Superior temporal gyrus (tissue), 1 donor: Measurements from ENCODE around the gene CASQ1.

Experiments used
- DNase-seq: peaks from one replicate; pipeline ENCODE4 v3.0.0-alpha.2; 2016; ENCODE audit errors: extremely low spot score

Gene CASQ1

DNA sequence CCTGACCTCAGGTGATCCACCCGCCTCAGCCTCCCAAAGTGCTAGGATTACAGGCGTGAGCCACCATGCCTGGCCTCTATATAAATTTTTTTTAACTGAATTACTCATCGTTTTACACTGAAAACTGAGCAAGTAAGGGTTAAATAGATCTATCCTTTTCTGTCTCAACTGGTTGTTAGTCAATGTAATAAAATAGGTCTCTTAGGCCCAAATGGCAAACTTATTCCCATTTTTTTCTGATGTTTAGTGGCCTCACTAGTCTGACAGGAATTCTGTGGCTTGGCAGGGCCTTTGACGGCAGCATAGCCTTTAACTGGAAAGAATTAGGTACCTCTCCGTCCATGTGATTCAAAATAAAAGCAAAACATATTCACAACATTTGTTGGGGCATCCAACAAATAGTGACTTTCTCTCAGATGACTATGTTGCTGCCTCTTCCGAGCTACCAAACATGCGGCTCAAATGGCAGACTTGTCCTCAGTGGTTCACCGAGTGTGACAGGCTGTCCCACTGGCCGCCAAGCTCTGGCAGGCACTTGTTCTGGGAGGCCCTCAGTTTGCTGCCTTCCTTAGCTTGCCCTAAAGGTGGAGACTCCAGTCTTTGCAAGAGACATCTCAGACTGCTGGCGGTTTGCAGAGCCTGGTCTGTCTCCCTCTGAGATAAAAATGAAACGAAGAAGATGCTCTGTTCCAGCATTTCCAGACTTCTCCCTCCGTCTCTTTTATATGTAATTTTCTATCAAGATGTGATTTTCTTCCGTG is 21.6 kb upstream of the CASQ1 start:
- no peak for DNase-seq

DNA sequence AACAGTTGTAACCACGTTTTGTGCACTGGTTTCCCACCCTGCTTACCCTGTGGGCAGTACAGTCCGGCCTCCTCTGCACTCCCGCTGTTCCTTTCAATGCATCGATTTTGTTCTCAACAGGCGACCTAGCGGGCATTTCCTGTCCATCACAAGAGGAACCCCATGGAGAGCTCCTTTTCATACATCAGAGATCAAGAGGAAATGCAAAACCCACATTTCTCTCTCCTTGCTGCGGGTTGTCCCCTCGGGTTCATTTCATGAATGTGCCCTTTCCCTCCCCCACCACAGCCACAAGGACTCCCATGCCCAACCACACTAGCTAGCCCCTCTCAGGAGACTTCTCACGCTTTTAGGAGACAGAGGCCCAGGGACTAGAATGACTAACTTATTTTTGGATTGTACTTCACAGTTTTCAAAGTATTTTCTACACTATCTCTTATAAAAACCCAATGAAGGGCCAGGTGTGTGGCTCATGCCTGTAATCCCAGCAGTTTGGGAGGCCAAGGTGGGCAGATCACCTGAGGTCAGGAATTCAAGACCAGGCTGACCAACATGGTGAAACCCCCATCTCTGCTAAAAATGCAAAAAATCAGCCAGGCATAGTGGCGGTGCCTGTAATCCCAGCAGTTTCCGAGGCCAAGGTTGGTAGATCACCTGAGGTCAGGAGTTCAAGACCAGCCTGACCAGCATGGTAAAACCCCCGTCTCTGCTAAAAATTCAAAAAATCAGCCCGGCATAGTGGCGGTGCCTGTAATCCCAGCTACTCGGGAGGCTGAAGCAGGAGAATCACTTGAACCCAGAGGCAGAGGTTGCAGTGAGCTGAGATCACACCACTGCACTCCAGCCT is 20.6 kb upstream of the CASQ1 start:
- no peak for DNase-seq

DNA sequence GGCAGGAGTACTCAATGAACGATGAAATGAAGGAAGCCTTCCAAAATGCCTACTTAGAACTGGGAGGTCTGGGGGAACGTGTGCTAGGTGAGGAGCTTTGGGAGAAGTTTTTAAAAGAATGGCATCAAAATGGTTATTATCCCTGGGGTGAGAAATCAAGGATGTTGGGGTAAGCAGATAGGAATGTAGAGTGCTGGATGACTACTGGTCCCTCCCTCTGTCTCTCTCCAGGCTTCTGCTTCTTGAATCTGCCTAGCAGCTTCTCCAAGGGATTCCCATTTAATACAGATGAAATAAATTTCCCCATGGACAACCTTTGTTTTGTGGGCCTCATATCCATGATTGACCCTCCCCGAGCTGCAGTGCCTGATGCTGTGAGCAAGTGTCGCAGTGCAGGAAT is 19.0 kb upstream of the CASQ1 start:
- DNase-seq = no peak

DNA sequence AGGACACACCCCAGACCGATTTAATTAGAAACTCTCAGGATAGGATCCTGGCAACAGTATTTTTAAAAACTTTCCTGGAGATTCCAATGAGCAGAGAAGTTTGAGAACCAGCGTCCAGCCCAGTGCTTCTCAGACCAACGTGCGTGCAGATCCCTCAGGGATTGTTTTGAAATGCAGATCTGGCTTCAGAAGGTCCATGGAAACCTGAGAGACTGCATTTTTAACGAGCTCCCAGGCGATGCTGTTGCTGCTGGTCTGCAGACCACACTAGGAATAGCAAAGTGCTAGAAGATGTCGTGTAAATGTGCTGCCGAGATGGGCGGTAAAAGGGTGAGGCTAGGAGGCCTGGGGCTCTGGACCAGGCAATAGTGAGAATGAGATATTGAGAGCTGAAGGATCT is 18.4 kb upstream of the CASQ1 start:
- no peak for DNase-seq

DNA sequence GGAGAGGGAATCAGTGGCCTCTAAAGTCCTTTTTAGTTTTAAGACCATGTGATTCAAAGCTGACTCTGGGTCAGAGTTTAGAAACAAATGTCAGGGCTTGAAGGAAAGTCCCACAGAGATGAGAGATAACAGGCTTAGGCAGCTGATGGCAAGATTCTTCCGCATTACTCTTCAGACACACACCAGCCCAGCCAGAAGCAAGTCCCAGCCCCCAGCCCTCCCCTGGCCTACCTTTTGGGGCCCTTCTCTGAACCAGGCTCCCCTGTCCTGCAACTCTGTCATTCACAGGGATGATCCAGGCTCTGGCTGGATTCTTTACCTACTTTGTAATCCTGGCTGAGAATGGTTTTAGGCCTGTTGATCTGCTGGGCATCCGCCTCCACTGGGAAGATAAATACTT is 13.1 kb upstream of the CASQ1 start:
- DNase-seq = no peak

DNA sequence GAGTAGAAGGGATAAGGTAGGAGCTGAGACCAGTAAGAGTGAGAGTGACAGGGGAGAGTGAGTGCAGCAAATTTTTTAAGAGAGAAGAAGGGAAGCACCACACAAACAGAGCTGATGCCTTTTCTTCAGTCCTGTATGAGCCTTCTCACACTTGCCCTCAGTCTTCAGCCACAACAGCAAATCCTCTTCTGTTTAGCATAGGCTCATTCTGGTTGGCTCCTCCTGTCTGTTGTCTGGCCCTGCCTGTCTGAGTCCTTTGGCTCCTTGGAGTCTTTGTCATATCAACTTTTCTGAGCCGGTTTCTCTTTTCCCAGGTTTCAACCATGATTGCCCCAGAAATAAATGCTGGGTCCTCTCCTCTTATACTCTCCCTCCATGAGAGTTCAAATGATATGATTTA is 12.7 kb upstream of the CASQ1 start:
- no peak for DNase-seq

DNA sequence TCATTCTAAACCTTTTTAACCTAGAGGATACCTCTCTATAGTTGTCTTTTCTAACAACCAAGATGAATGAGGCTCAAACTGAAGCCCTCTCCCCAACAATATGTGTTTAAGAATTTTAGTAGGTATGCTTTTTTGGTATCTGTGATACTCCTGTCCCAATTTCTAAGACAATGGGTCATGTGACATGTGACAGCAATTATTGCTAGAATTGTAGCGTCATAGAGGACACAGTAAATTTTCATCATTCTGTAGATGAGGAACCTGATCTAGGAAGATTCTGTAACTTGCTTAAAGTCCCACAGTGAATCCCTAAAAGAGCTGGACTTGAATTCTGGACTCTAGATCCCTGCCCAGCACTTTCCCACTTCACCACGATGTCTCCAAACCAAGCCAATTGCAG is 11.6 kb upstream of the CASQ1 start:
- no peak for DNase-seq

DNA sequence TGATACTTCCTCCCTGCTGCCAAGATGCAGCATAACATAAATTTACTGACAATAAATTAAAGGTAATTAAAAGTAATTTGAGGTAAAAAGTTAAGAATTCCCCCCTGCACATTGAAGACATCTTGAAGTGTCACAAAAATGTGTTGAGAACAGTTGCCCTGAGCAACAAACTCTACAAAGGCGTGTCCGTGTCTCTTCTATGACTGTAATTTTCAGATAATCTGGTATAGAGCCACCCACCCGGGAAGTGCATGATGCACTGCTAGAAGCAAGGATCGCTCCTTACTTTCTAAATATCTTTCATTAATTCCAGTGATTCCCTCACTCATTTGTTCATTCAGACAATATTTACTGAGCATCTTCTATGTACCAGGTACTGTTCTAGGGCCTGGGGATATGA is 11.0 kb upstream of the CASQ1 start:
- no peak for DNase-seq

DNA sequence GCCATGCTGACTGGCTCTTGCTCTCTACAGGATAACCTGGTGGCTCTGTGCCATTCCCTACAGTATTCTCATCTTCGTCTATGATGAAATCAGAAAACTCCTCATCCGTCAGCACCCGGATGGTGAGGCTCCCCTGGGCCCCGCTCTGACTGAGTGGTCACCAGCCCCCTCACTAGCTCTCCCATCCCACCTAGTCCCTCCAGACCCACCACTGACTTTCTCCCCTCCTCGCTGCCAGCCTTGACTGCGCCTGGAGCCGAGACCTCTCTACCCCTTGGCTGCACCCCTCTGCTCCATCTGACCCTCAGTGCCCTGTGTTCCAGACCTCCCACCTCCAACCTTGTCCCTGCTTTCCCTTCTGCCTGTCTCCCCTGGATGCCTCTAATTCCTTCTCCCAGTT is 4.1 kb upstream of the CASQ1 start:
- DNase-seq = no peak

DNA sequence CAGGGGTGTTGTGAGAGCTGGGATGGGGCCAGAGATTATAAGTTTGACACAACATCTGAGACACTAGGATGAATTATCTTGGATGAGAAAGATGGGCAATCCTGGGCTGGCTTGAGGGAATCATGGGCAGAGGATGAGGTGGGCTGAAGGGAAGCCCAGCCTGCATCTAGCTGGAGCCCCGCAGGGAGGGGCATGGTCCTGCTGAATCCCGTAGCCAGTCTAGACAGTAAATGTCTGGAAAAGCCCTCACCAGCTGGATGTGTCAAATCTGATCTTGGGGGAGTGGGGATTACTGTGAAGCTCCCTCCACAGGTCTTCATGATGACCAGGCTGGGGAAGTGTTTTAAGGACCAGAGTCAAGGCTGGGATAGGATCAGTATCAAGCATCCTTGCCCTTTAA is 3.6 kb upstream of the CASQ1 start:
- no peak for DNase-seq

DNA sequence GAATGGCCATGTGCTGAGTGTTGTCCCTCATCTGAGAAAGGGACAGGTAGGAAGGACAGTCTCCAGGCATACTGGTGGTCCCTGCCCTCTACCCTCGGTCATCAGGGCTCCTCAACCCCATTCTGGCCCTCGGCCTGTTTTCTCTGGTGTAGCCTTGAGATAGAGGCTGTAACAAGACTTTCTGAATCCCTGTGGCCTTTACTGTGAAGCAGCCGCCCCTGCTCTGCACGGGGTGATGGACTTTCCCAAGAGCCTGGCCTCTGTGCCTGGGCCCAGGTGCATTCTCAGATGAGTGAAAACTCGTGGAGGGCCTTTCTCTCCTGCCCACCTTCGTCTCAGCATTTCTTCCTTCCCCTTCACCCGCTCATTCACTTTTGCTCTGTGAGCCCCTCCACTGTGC is 3.0 kb upstream of the CASQ1 start:
- no peak for DNase-seq

DNA sequence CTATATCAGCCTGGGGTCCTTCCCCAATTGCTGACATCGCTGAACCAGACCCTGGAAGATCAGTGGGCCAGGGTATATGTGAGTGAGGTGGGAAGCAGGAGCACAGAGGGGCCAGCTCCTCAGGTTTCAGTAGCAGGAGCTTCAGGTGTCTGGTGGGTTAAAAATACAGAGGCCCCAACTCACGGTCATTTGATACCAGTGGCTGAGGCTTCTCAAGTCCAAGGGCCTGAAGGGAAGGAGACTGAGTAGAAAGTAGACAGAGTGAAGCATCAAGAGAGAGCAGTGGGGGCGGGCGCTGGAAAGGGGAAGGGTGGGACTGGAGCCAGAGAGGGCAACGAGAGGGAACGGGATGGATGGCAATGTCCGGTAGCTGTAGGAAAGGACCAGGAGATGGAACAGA is 2.0 kb upstream of the CASQ1 start:
- no peak for DNase-seq

DNA sequence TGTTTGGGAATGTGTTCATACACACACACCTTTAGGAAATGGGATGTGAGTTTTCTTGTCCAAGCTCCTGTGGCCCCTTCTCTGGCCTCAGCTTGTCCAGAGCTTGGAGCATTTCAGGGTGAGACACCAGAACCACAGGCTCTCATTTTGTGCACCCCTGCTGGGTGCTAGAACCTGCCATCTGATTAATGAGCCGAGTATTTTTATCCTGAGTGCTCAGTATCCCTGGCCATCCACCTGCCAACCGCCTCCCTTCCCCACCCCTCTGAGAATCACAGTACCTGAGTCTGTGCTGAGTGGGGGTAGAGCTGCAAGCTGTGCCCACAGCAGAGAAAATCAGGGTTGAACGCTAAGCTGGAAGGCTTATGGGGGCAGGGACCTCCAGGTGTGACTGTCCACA is 1.4 kb downstream of the CASQ1 start:
- no peak for DNase-seq

DNA sequence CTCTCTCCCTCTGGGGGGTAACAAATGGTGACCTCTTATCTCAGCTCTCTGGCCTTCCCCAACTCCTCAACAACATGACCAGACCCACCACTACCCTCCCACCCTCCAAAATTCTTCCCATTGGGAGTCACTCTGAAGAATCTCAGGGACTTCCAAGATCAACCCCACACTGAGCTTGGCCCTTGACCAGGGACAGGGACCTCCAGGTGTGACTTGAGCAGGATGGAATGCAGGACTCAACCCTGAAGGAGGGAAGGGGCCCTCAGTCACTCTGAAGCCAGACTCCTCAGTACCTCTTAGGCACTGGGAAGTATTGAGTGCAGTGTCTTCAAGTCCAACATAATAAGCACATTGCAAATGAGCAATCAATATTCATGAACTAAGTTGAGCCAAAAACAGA is 1.9 kb downstream of the CASQ1 start:
- DNase-seq = no peak

DNA sequence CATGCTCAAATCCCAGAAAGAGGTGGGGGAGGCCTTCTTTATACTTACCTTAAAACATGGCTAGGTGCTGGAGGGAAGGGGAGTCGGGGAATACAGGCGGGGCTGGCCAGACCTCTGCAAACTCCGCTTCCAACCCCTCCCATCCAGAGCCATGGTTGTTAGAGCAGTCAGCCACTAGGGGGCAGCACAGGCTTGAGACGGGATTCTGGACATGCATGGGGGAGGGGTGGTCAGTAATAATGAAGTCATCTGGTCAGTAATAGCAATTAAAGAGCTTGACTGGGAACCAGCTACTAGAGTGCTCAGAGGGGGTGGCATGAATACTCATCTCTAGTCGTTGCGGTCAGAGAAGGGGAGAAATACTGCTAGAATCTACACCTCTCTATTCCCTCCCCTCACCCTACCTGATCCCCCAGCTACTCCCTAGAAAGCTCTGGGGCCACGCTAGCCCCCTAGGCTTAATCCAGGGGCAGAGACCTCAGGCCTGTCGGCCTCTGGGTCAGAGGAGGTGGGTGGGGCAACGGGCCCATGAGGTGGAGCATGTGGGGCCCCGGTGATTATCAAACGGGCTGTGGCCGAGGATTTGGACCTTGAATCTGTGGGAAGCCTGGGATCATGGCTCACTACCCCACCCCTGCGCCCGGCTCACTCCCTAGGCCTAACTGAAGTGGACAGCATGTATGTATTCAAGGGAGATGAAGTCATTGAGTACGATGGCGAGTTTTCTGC is 2.9 kb downstream of the CASQ1 start:
- DNase-seq = peak; percentile 95

DNA sequence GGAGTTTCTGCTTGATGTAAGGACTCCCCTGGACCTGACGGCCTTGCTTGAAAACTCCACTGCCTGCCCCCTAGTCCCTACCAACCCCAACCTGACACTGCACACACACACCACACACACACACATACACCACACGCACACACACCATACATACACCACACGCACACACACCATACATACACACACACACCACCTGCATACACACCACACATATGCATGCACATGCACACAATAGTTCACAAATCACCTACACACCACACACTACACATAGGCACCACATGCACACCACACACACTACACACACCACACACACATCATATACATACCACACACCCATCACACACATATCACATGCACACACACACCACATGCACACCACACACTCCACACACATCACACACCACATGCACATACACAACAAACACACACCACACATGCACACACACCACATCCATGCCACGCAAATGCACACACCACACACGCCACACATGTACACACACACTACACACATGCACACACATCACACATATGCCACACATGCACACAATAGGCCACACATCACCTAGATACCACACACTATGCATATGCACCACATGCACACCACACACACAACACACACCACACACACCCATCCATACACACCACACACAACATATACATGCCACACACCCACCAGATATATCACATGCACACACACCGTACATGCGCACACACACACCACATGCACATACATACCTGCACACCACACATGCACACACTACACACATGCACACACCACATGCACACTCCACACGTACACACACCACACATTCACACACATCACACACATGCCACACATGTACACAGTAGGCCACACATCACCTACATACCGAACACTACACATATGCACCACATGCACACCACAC is 3.7 kb downstream of the CASQ1 start:
- DNase-seq = no peak

DNA sequence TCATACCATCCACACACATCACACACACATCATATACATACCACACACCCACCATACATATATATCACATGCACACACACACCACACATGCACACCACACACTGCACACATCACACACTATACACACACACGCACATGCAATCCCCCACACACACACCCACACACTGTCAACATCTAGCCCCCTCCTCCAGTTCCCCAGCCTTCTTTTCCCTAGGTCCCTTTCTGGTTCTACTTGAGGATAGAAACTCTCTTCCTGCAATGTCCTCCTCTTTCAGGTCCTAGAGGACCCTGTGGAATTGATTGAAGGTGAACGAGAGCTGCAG is 4.3 kb downstream of the CASQ1 start:
- DNase-seq = no peak

DNA sequence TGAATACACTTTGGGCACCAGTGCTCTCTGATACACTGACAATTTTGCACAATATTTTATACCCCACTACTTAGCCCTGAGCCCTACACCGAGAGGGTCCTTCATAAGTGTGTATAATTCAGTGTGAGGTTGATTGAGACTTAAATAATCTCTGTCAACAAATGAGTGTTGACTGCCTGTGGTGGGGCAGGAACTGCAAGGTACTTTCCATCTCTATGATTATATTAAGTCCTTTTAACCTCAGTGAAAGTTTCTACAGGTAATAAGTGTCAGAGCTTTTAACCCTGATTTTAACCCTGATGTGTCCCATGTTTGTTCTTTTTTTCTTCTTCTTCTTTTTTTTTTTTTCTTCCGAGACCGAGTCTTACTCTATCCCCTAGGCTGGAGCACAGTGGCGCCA is 5.8 kb downstream of the CASQ1 start:
- no peak for DNase-seq

DNA sequence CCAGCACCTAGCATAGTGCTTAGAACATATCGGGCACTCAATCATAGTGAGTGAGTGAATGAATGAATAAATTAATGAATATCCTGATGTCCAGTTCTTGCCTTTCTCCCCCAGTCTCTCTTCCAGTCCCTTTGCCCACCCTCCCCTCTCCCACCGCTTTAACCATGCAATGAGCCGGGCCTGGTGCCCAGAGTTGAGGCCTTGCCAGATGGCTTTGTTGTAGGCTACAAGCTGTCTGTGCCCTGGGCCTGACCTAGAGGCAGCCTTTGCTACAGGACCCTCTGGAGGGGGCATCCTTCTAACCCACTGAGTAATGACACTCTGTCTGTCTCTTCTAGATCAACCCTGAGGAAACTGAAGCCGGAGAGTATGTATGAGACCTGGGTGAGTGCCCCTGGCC is 6.9 kb downstream of the CASQ1 start:
- no peak for DNase-seq

DNA sequence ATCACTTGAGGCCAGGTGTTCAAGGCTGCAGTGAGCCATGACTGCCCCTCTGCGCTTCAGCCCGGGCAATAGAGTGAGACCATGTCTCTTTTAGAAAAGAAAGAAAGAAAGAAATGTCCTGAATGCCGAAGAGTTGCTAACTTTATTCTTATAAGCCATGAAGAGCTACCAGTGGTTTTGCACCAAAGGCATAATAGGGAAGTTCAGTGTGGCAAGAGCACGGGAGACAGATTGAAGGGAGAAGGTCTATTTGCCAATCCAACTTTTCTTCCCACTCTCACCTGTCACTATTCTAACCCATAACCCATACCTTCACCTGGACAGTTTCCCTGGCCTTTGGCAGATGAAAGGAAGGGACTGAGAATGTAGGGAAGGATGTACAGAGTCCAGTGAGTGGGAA is 10.4 kb downstream of the CASQ1 start:
- DNase-seq = no peak

DNA sequence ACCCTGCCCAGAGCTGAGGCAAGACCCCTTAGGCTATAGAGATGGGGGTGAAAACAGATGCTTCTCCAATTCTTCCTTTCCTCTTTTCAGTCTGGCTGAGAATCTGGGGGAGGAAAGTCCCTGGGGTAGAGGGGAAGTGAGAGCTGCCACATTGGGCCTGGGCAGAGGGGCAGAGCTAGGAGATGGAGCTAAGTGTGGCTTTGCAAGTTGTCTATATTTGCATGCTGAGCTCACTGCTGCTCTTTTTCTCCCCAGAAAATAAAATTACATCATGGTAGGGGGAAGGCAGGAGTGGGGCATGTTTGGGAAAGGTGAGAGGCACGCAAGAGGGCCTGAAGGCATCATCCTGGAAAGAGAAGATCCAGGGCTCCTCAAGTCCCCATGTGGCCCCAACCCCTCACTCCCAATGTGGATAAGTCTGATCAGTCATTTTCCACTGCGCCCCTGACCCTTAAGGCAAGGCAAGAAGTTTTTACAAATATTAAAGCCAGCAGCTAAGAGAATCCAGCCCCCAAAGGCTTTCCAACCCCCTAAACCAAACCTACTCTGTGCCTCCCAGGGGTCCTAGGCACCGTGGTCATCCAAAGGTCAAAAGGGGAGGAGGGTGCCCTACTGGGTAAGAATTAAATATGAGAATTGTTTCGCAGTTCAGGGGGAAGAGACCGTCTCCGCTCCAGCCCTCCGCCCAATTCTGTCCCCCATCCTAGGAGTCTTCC is 14.3 kb downstream of the CASQ1 start:
- DNase-seq = peak; percentile 42
